ENCODE data around the gene MCOLN2. TPM values are rescaled to one million over a fixed set of nuclear protein-coding genes. Genes with fewer than 3 reads are reported as not detected.

Gene MCOLN2
- total and polyA plus RNA-seq, 2 of the 13 experiments (the other 11 are each of a cell fraction or from before 2014, with no cell fraction given): not detected

- Histone ChIP-seq H3K79me2 (ENCODE audit: insufficient read depth, low read length) (no peaks in the 10 kb centered on the region), H2AFZ (ENCODE audit: low read length) (no peak overlapping the region), H3K9ac (ENCODE audit: insufficient read depth, low read depth, low read length) (no peak overlapping the region), H3K27me3 (ENCODE audit: control insufficient read depth in 1 of 2, insufficient read depth in 2 of 2, low read length in 2 of 2) (no peaks in the 10 kb centered on the region), H4K20me1 (ENCODE audit: insufficient read depth, low read length) (no peaks in the 10 kb centered on the region), H3K4me3 (replicated peaks in 1 of 3; ENCODE audit: insufficient read depth in 1 of 3, low read depth in 2 of 3, low read length in 3 of 3) (no peak overlapping the region), H3K36me3 (replicated peaks in 1 of 2; ENCODE audit: control insufficient read depth in 1 of 2, insufficient read depth in 2 of 2, low read length in 2 of 2) (no peaks in the 10 kb centered on the region), H3K27ac (ENCODE audit: extremely low read length, insufficient read depth, low read length) (no peak overlapping the region), H3K4me2 (ENCODE audit: low read depth, low read length) (no peak overlapping the region), H3K4me1 (ENCODE audit: insufficient read depth, low read length) (no peaks in the 10 kb centered on the region), H3K9me3 (ENCODE audit: low read length) (no peaks in the 10 kb centered on the region)
- in situ Hi-C loops (cut with HindIII; ENCODE audit: extremely low pct_ligation_motif_present, low pct_unique_long_range_greater_than_20kb) (no loop called here), intact Hi-C loops (cut with micrococcal nuclease; ENCODE audit: unreplicated experiment) (no loop called here)
- WGBS (ENCODE audit: low lambda C conversion rate): under 1% methylated on average over 3 of the region's 3 CpGs
- no peak for ATAC-seq
- CTCF ChIA-PET (ENCODE audit: low intra/inter-chr PET ratio, low total read pairs): interaction anchor here (2.0 kb wide), 1 partner anchor 83 kb away, joined by 10 read pairs; no protein-coding TSS in a partner anchor
- POLR2A ChIA-PET: no interaction called here
- TF ChIP-seq ATF6 (CRISPR knock-in tag; conservative IDR thresholded peaks at IDR 0.05) (no peak), SETDB1 (CRISPR knock-in tag; IDR thresholded peaks at IDR 0.05; ENCODE audit: borderline replicate concordance) (no peak), TRAFD1 (CRISPR knock-in tag; IDR thresholded peaks at IDR 0.05; ENCODE audit: borderline replicate concordance) (no peak), HNF1A (IDR thresholded peaks at IDR 0.05; ENCODE audit: low read depth) (no peak), HNF1A (CRISPR knock-in tag; IDR thresholded peaks at IDR 0.05; ENCODE audit: borderline replicate concordance) (no peak), NR3C1 (CRISPR knock-in tag; IDR thresholded peaks at IDR 0.05) (no peak), MLXIP (CRISPR knock-in tag; IDR thresholded peaks at IDR 0.05; ENCODE audit: borderline replicate concordance) (no peak), MAFG (CRISPR knock-in tag; IDR thresholded peaks at IDR 0.05) (no peak)
- FAIRE-seq: no peak
- no peak for DNase-seq (ENCODE audit: low spot score)
- no TSS peak for BruUV-seq (replicated peaks)
Measured at GRCh38 chr1:85028151-85028550, 31.2 kb upstream of the MCOLN2 start.

Data from HepG2 (cell line).